Right atrium auricular region (tissue), 2 donors: Measurements from ENCODE around the gene SPACA4. TPM values are rescaled to one million over a fixed set of nuclear protein-coding genes. Genes with fewer than 3 reads are reported as not detected.

Experiments
- DNase-seq: peaks from one replicate; pipeline ENCODE4 v3.0.0-alpha.2; 2019; ENCODE audit warnings: low spot score
- H3K27ac ChIP-seq, 2 donors: fragments of 200-600 bp; sonication (generic); 1 replicate in 1 of 2; 2 replicates in 1 of 2; pipeline ENCODE4 v1.5.1; 2016 to 2019
- H3K27me3 ChIP-seq, 2 donors: fragments of 200-600 bp; sonication (generic); one replicate each; pipeline versions ENCODE4 v1.5.1 to v1.6.0; 2017 to 2019
- H3K36me3 ChIP-seq: fragments of 200-600 bp; sonication (generic); one replicate; pipeline ENCODE4 v1.5.1; 2016
- H3K4me1 ChIP-seq, 2 donors: fragments of 200-600 bp; sonication (generic); one replicate each; pipeline versions ENCODE4 v1.5.1 to v1.6.0; 2017 to 2019
- H3K4me3 ChIP-seq, 2 donors: fragments of 200-600 bp; sonication (generic); 1 replicate in 1 of 2; 2 replicates in 1 of 2; pipeline ENCODE4 v1.5.1; 2017 to 2019; ENCODE audit warnings: mild to moderate bottlenecking in 1 of 2, moderate library complexity in 1 of 2
- H3K9me3 ChIP-seq, 2 donors: fragments of 200-600 bp; sonication (generic); one replicate each; pipeline ENCODE4 v1.5.1; 2019
- CTCF ChIP-seq, 2 donors: fragments of 200-600 bp; sonication (generic); IDR thresholded peaks; one replicate each; pipeline ENCODE4 v1.5.1; 2019; ENCODE audit warnings: antibody characterized with exemption in 2 of 2
- total RNA-seq, 2 donors: library from RNA; depleted of rRNA; stranded (reverse); fragments of >200 nt; gene quantifications; one replicate each; pipeline ENCODE4 v1.1.0, GENCODE V29; 2016

Gene SPACA4
- total RNA-seq, 2 donors from 2014 or later: not detected

- H3K4me1 ChIP-seq: peaks cover 0 to 70% of the 10 kb centered on the region in 2 donors
- TF ChIP-seq CTCF (IDR thresholded peaks at IDR 0.05): no peak
- no peak for DNase-seq
These were observed 28.9 kb downstream of the SPACA4 start for GRCh38 chr19:48635263-48635965.

GRCh38 chr19:48635966-48636858 lies 29.7 kb downstream of the SPACA4 start:
- H3K9me3 ChIP-seq: no peaks in the 10 kb centered on the region
- H3K36me3 ChIP-seq: no peaks in the 10 kb centered on the region
- H3K4me3 ChIP-seq: peak overlapping the region; percentile 49 to 78
- H3K4me1 ChIP-seq: peaks cover 0 to 62% of the 10 kb centered on the region in 2 donors
- peak overlapping the region; percentile 97 to 98 for H3K27ac ChIP-seq
- no peak for TF ChIP-seq CTCF (IDR thresholded peaks at IDR 0.05)
- no peaks in the 10 kb centered on the region for H3K27me3 ChIP-seq
- DNase-seq: no peak

More at GRCh38 chr19:48635263-48635965, 28.9 kb downstream of the SPACA4 start:
- H3K27ac ChIP-seq: peak overlapping the region; percentile 97 to 98
- H3K36me3 ChIP-seq: no peaks in the 10 kb centered on the region
- no peaks in the 10 kb centered on the region for H3K9me3 ChIP-seq
- H3K27me3 ChIP-seq: no peaks in the 10 kb centered on the region
- peak overlapping the region; percentile 49 to 78 for H3K4me3 ChIP-seq

- no peaks in the 10 kb centered on the region for H3K27me3 ChIP-seq
- H3K36me3 ChIP-seq: no peaks in the 10 kb centered on the region
- TF ChIP-seq CTCF (IDR thresholded peaks at IDR 0.05): peak in 1 of 2 donors; percentile 41
- H3K27ac ChIP-seq: peak within 1 kb of the TSS; percentile 97 to 98
- H3K9me3 ChIP-seq: no peaks in the 10 kb centered on the region
- H3K4me1 ChIP-seq: peaks cover 0 to 56% of the 10 kb centered on the region in 2 donors
- DNase-seq: no peak
- peak within 1 kb of the TSS; percentile 49 to 78 for H3K4me3 ChIP-seq
These were observed 30.4 kb downstream of the SPACA4 start, which contains the start of gene DBP for GRCh38 chr19:48636859-48637448. Gene DBP, minus strand, starts transcription at chr19:48637379. Its CDS starts 385 bp downstream, at chr19:48636994.

- Histone ChIP-seq H3K36me3 (no peaks in the 10 kb centered on the region), H3K27ac (peak overlapping the region; percentile 97 to 98), H3K9me3 (no peaks in the 10 kb centered on the region), H3K4me3 (peak overlapping the region; percentile 49 to 78), H3K27me3 (no peaks in the 10 kb centered on the region), H3K4me1 (peaks cover 0 to 52% of the 10 kb centered on the region in 2 donors)
- DNase-seq: peak; percentile 99
- no peak for TF ChIP-seq CTCF (IDR thresholded peaks at IDR 0.05)
These were observed 31.0 kb downstream of the SPACA4 start for GRCh38 chr19:48637449-48637947.

GRCh38 chr19:48637948-48638830 lies 31.6 kb downstream of the SPACA4 start:
- no peaks in the 10 kb centered on the region for H3K27me3 ChIP-seq
- DNase-seq: peak; percentile 91
- no peak for TF ChIP-seq CTCF (IDR thresholded peaks at IDR 0.05)
- H3K4me1 ChIP-seq: peaks cover 0 to 45% of the 10 kb centered on the region in 2 donors
- H3K9me3 ChIP-seq: no peaks in the 10 kb centered on the region
- H3K36me3 ChIP-seq: no peaks in the 10 kb centered on the region
- peak overlapping the region; percentile 49 to 78 for H3K4me3 ChIP-seq
- H3K27ac ChIP-seq: peak overlapping the region; percentile 97 to 98
